Right ventricle myocardium inferior (tissue), 1 donor: ENCODE measurements around the gene CHI3L2. TPM values are rescaled to one million over a fixed set of nuclear protein-coding genes. Genes with fewer than 3 reads are reported as not detected.

ENCODE experiments used
- ATAC-seq: fragments of 200-7000 bp; cut with Tn5 transposase; one replicate; pipeline ENCODE4 v1.9.1; 2020; ENCODE audit warnings: mild to moderate bottlenecking, moderate library complexity
- DNase-seq: peaks from one replicate; pipeline ENCODE4 v3.0.0; 2021; ENCODE audit errors: missing footprints
- intact Hi-C: fragments of 100-400 bp; cut with DNase I; formaldehyde crosslinking; loops from one replicate; pipeline ENCODE4 v1.11.0; 2022
- total RNA-seq: library from RNA; stranded (reverse); fragmentation: NEBNext Ultra II Directional; extraction: Animal tissue kit (Norgen Biotek cat#: 25700); gene quantifications from one replicate; pipeline ENCODE4 v1.2.1, GENCODE V29; 2021
- donor health status: DM: no; HTN: yes; CAD: no; lungs with severe emphysema.

Gene CHI3L2
- total RNA-seq, 1 donor from 2014 or later = 7.5 TPM

- no peak for DNase-seq
- intact Hi-C loops = no loop called here
- ATAC-seq = no peak
Measured at GRCh38 chr1:111217183-111217910, 10.2 kb upstream of the CHI3L2 start.

- ATAC-seq (no peak), DNase-seq (no peak)
- intact Hi-C loops = no loop called here
Measured at GRCh38 chr1:111218701-111219556, 8.6 kb upstream of the CHI3L2 start.

DNA sequence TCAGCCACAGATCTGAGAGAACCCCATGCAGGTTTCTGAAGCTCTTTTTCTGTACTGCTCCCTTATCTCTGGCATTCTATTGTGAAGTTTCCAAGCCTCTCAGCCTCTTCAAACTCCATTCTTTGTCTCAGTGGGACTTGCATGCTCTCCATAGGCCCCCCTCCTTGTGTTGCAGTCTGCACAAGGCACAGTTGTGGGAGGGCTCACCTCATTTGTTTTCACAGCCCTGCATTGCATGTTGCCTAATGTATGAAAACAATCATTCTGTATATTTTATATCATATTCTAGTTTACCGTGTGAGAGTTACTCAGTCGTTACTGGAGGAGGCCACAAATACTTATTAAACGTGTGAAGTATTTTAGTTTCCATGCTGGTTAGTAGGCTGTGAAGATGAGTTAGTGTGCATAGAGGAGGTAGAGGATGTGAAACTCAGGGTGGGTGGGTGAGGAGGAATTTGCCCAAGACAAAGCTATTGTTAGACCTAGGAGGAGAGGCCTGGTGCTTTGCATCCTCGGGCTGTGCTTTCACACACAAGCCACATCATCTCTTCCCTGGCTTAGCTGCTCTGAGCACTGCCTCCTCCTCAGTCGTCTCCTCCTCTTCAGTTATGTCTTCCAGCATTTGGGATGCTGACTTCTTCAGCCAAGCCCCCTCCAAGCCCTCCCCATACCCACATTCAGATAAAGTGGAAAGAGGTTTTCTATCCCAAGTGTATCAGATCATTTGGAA is 7.8 kb upstream of the CHI3L2 start:
- ATAC-seq = peak; percentile 24
- intact Hi-C loops = loop anchor here (5.0 kb wide), 1 partner anchor 113 kb away; no protein-coding TSS in a partner anchor
- no peak for DNase-seq

DNA sequence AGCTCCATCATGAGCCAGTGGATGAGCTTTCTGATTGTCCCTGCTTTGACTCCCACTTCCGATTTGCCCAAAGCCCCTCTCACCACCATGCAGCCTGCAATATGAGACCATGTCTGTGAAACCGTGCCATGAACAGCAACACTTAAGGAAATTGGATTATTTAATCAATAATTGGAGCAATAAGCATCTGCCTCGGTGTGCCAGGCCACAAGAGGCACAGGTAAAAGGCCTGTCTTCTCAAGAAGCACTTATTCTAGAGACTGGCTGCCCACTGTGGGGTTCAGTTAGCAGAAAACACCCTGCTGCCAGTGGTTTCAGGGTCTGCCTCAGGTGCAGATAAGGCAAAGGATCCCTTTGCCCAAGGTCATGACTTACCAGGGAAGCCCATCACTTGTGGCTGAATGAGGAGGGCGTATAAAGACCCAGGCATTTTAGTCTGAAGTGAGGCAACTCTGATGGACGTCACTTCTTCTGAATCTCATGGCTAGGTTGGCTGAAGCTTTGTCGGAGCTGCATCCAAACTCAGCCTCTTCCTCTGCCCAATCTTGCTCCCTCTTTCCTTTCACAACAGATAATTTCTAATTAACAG is 7.1 kb upstream of the CHI3L2 start:
- DNase-seq (no peak), ATAC-seq (no peak)
- intact Hi-C loops = loop anchor here (5.0 kb wide), 1 partner anchor 112 kb away; no protein-coding TSS in a partner anchor

- ATAC-seq = peak; percentile 3
- intact Hi-C loops = loop anchor here (5.0 kb wide), 1 partner anchor 111 kb away; no protein-coding TSS in a partner anchor
- no peak for DNase-seq
Measured at GRCh38 chr1:111221276-111221632, 6.3 kb upstream of the CHI3L2 start.

GRCh38 chr1:111221633-111222291 is 5.8 kb upstream of the CHI3L2 start:
- DNase-seq (no peak), ATAC-seq (no peak)
- intact Hi-C loops = loop anchor here (5.0 kb wide), 1 partner anchor 111 kb away; no protein-coding TSS in a partner anchor

- DNase-seq (peak; percentile 86), ATAC-seq (peak; percentile 76)
- intact Hi-C loops = loop anchor here (1.0 to 5.0 kb wide), 2 partner anchors 110 to 178 kb away; no protein-coding TSS in a partner anchor
Measured at GRCh38 chr1:111222308-111223125, 5.0 kb upstream of the CHI3L2 start.

GRCh38 chr1:111223126-111223685 is 4.3 kb upstream of the CHI3L2 start:
- no peak for ATAC-seq
- intact Hi-C loops = loop anchor here (1.0 to 5.0 kb wide), 2 partner anchors 109 to 177 kb away; no protein-coding TSS in a partner anchor

DNA sequence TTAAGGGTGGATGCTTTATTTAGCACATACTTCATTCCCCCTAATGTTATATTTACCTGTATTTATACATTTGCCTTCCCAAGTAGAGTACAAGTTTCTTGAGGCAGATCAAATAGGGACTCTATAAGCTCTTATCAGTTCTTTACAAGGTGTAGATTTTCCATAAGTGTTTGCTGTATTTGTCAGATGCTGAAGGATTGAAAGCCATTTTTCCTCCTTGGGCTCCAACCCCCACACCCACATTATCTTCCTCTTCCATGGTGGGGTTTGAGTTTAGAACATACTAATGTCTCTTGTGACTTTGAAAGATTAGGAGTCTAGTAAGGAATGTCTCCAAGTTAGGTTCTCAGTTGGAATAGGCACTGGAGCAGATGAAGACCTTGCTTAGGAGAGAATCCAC is 2.4 kb upstream of the CHI3L2 start:
- intact Hi-C loops = no loop called here
- DNase-seq = no peak
- no peak for ATAC-seq

More at GRCh38 chr1:111223126-111223685, 4.3 kb upstream of the CHI3L2 start:
- no peak for DNase-seq

DNA sequence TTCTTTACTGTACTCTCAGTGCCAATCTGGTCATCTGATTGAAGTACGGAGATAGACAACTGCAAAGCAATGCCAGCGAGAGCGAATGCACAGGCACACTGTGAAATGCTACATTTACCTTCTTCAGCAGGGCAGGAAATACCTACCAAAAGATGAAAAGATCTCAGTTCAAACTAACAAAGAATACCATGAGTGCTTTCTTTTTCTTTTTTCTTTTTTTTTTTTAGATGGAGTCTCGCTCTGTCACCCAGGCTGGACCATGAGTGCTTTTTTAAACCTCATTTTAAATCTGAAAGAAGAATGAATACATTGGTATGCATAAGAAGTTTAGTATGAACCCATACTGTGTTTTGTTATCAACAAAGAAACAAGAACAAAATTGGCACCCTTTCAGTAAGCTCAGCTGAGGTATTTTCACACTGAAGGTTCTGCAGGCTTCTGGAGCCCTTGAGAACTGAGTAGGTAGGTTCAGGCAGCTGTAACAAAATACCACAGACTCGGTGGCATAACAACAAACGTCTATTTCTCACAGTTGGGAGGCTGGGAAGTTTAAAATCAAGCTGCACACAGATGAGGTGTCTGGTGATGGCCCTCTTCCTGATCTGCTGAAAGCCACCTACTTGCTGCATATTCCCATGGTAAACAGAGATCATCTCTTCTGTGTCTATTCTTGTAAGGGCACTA is 1.7 kb upstream of the CHI3L2 start:
- ATAC-seq (no peak), DNase-seq (no peak)
- intact Hi-C loops = no loop called here

DNA sequence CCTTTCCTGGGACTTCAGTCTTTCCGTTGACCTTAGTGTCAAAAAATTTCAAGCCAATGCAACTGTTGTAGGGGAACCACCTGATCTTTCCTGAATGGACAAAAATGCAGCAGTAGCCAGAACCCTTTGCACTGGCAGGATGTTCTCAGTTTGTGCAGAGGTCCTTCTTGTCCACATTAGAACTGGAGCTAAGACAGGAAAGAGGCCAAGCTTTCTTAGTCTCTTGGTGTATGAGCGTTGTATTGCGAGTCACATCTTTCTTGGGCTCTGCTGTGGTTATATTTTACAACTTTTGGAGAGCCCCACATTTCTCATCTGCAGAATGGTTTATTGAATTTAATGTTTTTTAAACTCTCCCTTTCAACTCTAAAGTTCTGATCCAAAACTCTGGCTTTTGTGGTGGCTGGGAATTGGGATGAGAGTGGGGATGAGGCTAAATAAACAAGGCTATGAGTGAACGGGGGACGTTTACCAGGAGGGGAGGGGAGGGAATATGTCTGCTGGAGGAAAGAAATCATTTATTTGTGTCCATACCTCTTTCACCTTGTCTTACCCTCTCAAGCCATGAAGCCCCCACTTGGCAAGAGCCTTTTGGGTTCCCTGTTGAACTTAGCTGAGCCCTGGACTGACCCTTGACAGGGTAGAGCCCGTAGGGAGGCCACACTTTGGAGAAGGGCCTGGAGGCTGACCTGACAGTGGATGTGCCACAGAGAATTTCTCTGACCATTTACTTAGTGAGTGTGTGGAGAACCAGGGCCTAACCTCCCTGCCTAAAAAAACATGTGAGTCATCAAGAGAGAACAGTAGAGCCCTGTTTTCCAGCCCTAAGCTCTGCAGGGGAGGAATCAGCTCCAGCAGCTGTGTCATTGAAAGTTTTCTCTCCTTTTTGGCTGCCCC is 586 bp downstream of the CHI3L2 start:
- DNase-seq (no peak), ATAC-seq (peak; percentile 95)
- intact Hi-C loops = no loop called here

- DNase-seq (no peak), ATAC-seq (no peak)
- intact Hi-C loops = no loop called here
Measured at GRCh38 chr1:111228748-111229126, 1.2 kb downstream of the CHI3L2 start.

DNA sequence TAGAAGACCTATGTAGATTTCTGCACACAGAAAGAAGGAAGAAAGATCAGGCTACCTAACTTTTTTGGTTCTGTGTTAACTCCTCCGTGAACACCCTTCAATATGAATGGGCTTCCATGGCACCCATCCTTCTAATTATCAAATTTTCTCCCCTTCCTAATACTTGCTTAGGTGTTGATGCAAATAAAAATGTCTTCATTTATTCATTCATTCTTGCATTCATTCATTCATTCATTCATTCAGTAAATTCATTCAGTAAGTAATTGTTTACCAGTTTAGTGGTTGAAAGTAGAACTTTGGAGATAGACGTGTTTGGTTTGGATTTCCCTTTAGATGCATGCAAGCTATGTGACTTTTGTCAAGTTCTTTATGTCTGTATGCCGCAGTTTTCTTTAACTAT is 4.6 kb downstream of the CHI3L2 start:
- ATAC-seq (no peak), DNase-seq (no peak)
- intact Hi-C loops = no loop called here

DNA sequence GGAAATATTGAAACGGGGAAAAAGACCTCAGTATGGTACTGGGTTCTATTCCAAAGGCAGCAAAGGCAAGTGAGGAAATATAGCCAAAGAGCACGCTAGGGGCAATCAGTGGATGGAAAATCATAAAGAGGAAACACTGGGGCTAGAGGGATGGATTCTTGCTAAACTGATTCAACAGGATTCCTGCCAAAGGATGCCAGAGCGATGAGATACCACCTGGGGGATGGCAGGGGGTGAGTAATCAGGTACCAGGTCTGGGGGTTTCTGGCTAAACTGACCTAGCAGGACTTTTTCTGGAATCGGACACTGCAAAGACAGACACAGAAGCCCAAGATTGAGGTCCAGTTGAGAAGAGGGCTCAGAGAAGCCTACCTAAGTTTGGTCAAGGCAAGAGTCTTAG is 6.7 kb downstream of the CHI3L2 start:
- no peak for DNase-seq
- intact Hi-C loops = no loop called here
- no peak for ATAC-seq

GRCh38 chr1:111234866-111235265 is 7.4 kb downstream of the CHI3L2 start:
- DNase-seq (no peak), ATAC-seq (no peak)
- intact Hi-C loops = no loop called here

DNA sequence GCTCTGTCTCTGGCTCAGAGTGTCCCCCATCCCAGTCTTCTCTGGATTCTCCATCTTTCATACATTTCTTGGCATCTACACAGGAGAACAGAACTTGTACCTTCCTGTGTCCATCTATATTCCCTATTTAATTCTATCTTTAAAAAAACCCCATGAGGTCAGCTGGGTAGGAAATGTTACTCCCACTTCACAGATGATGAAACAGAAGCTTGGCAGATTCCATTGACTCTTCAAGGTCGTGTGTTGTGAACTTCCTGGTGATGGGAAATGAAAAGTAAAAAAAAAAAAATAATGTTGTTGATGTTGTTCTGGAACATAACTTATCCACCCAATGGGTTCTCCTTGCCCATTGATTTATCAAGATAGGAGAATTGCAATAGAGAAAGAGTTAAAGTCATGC is 8.9 kb downstream of the CHI3L2 start:
- DNase-seq = no peak
- ATAC-seq = peak; percentile 70
- intact Hi-C loops = no loop called here
